Measurements from ENCODE around the gene SLC36A1. TPM values are rescaled to one million over a fixed set of nuclear protein-coding genes. Genes with fewer than 3 reads are reported as not detected.
A peak's percentile ranks its signal among the peaks of the same experiment; 100 is the strongest.

SLC36A1 gene
- total RNA-seq, 8 experiments from 2014 or later: 2.2 to 11.8 (median 6.2) TPM

DNA sequence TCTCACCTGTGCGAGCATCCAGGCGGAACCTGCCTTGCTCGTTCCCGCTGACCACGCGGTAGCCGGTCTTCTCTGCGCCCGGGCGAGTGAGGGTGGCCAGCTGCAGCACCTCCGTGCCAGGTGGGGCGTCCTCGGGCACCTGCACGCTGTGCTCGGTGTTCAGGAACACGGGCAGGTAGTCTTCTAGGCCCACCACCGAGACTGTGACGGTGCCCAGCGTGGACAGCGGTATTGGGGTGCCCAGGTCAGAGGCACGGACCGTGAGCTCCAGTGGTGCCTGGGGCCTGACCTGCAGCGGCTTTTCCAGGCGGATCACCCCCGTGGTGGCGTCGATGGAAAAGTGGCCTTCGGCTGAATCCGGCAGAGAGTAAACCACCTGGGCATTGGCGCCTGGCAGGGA, 84.2 kb downstream of the SLC36A1 start:
- Histone ChIP-seq H3K4me3 (no peak overlapping the region), H3K4me1 (replicated peaks in 1 of 2) (no peaks in the 10 kb centered on the region), H3K27ac (no peak overlapping the region)
- 40 to 100% (median 91%) methylated on average over 1 to 14 of the region's 30 CpGs; no CpG with 5 or more reads in 4 of the 10 experiments for WGBS, 10 experiments
- no peak for ATAC-seq (replicated peaks in 6 of 8)
- in situ Hi-C loops (cut with MboI; ENCODE audit: low pct_unique_long_range_greater_than_20kb in 2 of 9, low sequenced_read_pairs in 9 of 9, unreplicated experiment in 9 of 9): no loop called here

DNA sequence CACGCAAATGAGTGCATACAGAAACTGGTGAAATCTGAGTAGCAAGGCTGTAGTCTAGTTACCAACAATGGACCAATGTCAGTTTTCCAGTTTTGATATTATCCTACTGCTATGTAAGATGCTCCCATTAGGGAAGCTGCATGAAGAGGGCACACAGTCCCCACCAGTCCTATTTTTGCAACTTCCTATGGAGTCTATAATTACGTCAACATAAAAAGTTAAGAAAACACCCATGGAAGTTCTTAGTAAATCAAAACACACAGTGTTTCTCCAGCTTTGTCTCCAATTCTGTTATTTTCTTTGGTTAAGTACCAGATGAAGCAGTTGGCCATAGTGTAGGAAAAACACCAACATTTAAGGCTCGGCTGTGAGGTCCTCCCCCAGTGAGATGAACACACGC, 85.0 kb downstream of the SLC36A1 start:
- no peak overlapping the region for H3K27ac ChIP-seq
- 44 to 100% (median 88%) methylated on average over 1 to 4 of the region's 4 CpGs; no CpG with 5 or more reads in 4 of the 10 experiments for WGBS, 10 experiments
- ATAC-seq (replicated peaks in 6 of 8): no peak
- in situ Hi-C loops (cut with MboI; ENCODE audit: low pct_unique_long_range_greater_than_20kb in 2 of 9, low sequenced_read_pairs in 9 of 9, unreplicated experiment in 9 of 9): no loop called here
- H3K4me3 ChIP-seq: no peak overlapping the region
- H3K4me1 ChIP-seq (replicated peaks in 1 of 2): no peaks in the 10 kb centered on the region

DNA sequence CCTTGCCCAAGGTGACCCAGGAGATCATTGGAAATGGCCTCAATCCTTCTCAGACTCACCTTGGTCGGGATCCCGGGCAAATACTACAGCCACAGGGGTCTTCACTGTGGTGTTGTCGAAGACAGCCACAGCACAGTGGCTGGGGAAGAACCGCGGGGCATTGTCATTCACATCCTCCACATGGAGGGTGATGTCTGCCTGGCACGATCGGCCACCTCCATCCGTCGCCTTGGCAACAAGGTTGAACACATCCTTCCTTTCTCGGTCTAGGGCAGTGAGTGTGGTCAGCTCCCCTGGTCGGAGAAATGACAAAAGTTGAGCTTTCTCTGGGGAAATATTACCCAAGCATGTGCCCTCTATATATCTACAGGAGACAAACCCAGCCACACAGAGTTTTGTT, 86.9 kb downstream of the SLC36A1 start:
- peak in 2 of 8 experiments; percentile 14 to 65 for ATAC-seq (replicated peaks in 6 of 8)
- in situ Hi-C loops (cut with MboI; ENCODE audit: low pct_unique_long_range_greater_than_20kb in 2 of 9, low sequenced_read_pairs in 9 of 9, unreplicated experiment in 9 of 9): no loop called here

DNA sequence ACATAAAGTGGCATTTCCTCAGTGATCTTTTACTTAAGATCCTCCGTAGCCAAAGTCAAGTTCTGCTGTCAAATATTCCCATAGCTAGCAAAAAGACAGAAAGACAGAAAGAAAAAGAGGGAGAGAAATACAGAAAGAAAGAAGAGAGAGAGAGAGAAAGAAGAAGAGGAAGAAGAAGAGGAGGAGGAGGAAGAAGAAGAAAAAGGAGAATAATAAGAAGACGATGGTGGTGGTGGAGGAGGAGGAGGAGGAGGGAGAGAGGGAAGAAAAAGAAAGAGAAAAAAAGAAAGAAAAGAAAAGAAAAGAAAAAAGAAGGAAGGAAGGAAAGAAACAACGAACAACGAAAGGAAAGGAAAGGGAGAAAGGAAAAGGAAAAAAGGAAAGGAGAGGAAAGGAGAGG, 89.6 kb downstream of the SLC36A1 start:
- in situ Hi-C loops (cut with MboI; ENCODE audit: low pct_unique_long_range_greater_than_20kb in 2 of 9, low sequenced_read_pairs in 9 of 9, unreplicated experiment in 9 of 9): no loop called here
- H3K4me3 ChIP-seq: no peak overlapping the region
- H3K4me1 ChIP-seq (replicated peaks in 1 of 2): no peaks in the 10 kb centered on the region
- H3K27ac ChIP-seq: no peak overlapping the region
- ATAC-seq (replicated peaks in 6 of 8): no peak
- 20 to 100% (median 59%) methylated on average over 1 to 4 of the region's 4 CpGs; no CpG with 5 or more reads in 2 of the 10 experiments for WGBS, 10 experiments

More for the DNA sequence above, 86.9 kb downstream of the SLC36A1 start:
- Histone ChIP-seq H3K27ac (no peak overlapping the region), H3K4me3 (no peak overlapping the region), H3K4me1 (replicated peaks in 1 of 2) (no peaks in the 10 kb centered on the region)
- WGBS, 10 experiments: 13 to 100% (median 46%) methylated on average over 2 to 8 of the region's 11 CpGs; no CpG with 5 or more reads in 3 of the 10 experiments

DNA sequence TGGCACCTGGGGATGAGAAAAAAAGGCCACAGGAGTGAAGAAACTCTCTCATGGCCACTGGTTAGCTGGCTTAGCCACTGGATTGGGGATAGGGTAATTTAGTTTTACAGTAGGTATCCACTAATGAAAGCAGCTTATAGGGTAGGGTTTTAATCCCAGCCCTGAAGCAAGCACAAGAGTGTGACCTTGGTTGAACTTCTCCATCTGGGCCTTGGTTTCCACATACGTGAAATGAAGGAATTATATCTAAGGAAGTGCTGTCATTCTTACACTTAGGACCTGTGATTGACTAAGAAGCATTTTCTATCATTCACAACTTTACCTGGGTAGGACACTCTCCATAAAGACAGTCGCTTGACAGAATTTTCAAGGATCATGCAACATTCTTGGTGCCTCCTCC, 94.2 kb downstream of the SLC36A1 start:
- Histone ChIP-seq H3K4me1 (replicated peaks in 1 of 2) (no peaks in the 10 kb centered on the region), H3K27ac (no peak overlapping the region), H3K4me3 (no peak overlapping the region)
- no peak for ATAC-seq (replicated peaks in 6 of 8)
- in situ Hi-C loops (cut with MboI; ENCODE audit: low pct_unique_long_range_greater_than_20kb in 2 of 9, low sequenced_read_pairs in 9 of 9, unreplicated experiment in 9 of 9): no loop called here
- 17 to 88% (median 63%) methylated on average over 1 to 2 of the region's 2 CpGs; no CpG with 5 or more reads in 2 of the 10 experiments for WGBS, 10 experiments

Other genes starting within 250 kb of the SLC36A1 start
- gene CCDC69, start 223.5 kb upstream of the SLC36A1 start, total RNA-seq: 10 to 100 TPM in 1 of 8 experiments, 1 to 10 TPM in 3, under 1 TPM in 4; 0.23 to 22.1 (median 1.1) TPM
- gene GM2A, start 194.4 kb upstream of the SLC36A1 start, total RNA-seq: 10 to 100 TPM in 7 of 8 experiments, 1 to 10 TPM in 1; 9.2 to 18.5 (median 11.4) TPM
- under 1 TPM in 6 of 8 experiments, not detected in 2; 0.05 to 0.40 (median 0.17) TPM for gene SLC36A3, start 143.8 kb upstream of the SLC36A1 start, total RNA-seq
- gene SLC36A2, start 100.0 kb upstream of the SLC36A1 start, total RNA-seq: under 1 TPM in 2 of 8 experiments, not detected in 6; 0.24 to 0.45 TPM
- gene FAT2, start 143.7 kb downstream of the SLC36A1 start, total RNA-seq: under 1 TPM; 0.10 to 0.43 (median 0.27) TPM
- gene SPARC, start 239.3 kb downstream of the SLC36A1 start, total RNA-seq: 1,000 to 10,000 TPM in 2 of 8 experiments, 100 to 1,000 TPM in 2, 10 to 100 TPM in 4; 30.2 to 3,358 (median 206) TPM